Pancreas (tissue), 10 donors: Measurements from ENCODE around the gene NRXN2. TPM values are rescaled to one million over a fixed set of nuclear protein-coding genes. Genes with fewer than 3 reads are reported as not detected.

Experiments used
- ATAC-seq, 4 donors: fragments of 200-7000 bp; cut with Tn5 transposase; one replicate each; pipeline versions ENCODE4 v1.8.0 to v1.9.1; 2020; ENCODE audit warnings: mild to moderate bottlenecking in 4 of 4, moderate library complexity in 4 of 4
- DNase-seq, 6 donors: peaks; one replicate each; pipeline ENCODE4 v3.0.0-alpha.2; 2020
- FAIRE-seq: peaks from 2 replicates; lab custom pipeline; 2012; peaks lifted over from hg19 to GRCh38; lab: Jason Lieb, UNC
- H3K27ac ChIP-seq, 4 donors: fragments of 200-600 bp; sonication (generic); 1 replicate in 3 of 4; 2 replicates in 1 of 4; pipeline versions ENCODE4 v1.5.0 to v1.8.0; 2020
- H3K27me3 ChIP-seq, 4 donors: fragments of 200-600 bp; one replicate each; pipeline ENCODE4 v1.8.0; 2021
- H3K36me3 ChIP-seq, 3 donors: fragments of 200-600 bp; sonication (generic) in 1 of 3; one replicate each; pipeline versions ENCODE4 v1.5.0 to v1.8.0; 2020 to 2021
- H3K4me1 ChIP-seq, 3 donors: fragments of 200-600 bp; one replicate each; pipeline ENCODE4 v1.8.0; 2021
- H3K4me3 ChIP-seq, 4 donors: fragments of 200-600 bp; sonication (generic) in 2 of 4; one replicate each; pipeline versions ENCODE4 v1.5.0 to v1.8.0; 2020 to 2021
- H3K9me3 ChIP-seq, 4 donors: fragments of 200-600 bp; one replicate each; pipeline ENCODE4 v1.8.0; 2021
- WGBS, 2 donors: extraction: QIAGEN DNeasy Blood & Tissue Kit; methylation state at CpG; one replicate each; pipeline ENCODE4 v1.1.7; 2013; 5-methylcytosine and 5-hydroxymethylcytosine counted together
- intact Hi-C, 3 donors: fragments of 100-400 bp; cut with DNase I; formaldehyde crosslinking; loops; one replicate each; pipeline versions ENCODE4 v1.11.1 to v1.14.2; 2022
- polyA plus RNA-seq, 2 donors: library from polyadenylated mRNA; stranded (reverse); fragments of 200-250 nt; gene quantifications; one replicate each; pipeline ENCODE4 v1.2.3, GENCODE V29; 2013
- total RNA-seq, 6 donors: library from RNA; stranded (reverse); fragmentation: NEBNext Ultra II Directional in 4 of 6; extraction: Animal tissue kit (Norgen Biotek cat#: 25700) in 4 of 6; gene quantifications; one replicate each; pipeline versions ENCODE4 v1.2.1 to v1.2.4, GENCODE V29; 2021 to 2023
- TF ChIP-seq, protein P1 (sequence below), 4 donors: fragments of 200-600 bp; sonication (generic) in 3 of 4; IDR thresholded peaks; one replicate each; pipeline versions ENCODE4 v1.5.0 to v1.8.0; 2021; ENCODE audit warnings: antibody characterized with exemption in 4 of 4
- donor health status: healthy with polysubstance abuse.
- donor health status: DM: no; HTN: no; CAD: no; lungs with moderate emphysema.
- donor health status: DM: no; HTN: no; CAD: no.
- donor health status: control.
- donor health status: control.
- donor health status: Bipolar disorder and iron deficiency.
- donor health status: DM: yes; HTN: yes; CAD: no.
- donor health status: DM: no; HTN: no; CAD: no.
- donor health status: DM: no; HTN: no; CAD: no.
- donor health status: DM: yes; HTN: yes; CAD: no.

NRXN2 gene
- total and polyA plus RNA-seq, 8 donors, result 0.69 to 10.8 (median 2.1) TPM

DNA sequence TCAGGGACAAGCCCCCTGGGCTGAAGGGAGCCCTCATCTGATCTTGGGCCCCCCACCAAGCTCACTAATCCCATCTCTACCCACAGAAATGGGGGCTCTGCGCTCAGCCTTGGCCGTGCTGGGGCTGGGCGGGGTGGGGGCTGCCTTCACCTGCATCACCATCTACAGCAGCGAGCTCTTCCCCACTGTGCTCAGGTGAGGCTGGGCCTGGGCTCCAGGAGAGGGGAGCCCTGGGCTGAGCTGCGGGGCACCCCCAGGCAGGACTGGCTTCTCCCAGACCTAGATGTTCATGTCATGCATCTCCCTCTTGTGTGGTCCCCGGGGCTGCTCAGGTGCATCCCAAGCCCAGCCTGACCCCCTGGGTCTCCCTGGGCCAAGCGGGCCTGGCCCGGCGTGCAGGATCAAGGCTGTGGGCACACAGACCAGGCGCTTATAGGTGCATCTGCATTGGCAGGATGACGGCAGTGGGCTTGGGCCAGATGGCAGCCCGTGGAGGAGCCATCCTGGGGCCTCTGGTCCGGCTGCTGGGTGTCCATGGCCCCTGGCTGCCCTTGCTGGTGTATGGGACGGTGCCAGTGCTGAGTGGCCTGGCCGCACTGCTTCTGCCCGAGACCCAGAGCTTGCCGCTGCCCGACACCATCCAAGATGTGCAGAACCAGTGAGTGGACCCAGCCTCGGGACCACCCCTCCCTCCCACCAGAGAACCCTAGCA, 122.6 kb downstream of the NRXN2 start:
- no peaks in the 10 kb centered on the region for H3K27me3 ChIP-seq
- DNase-seq (peak in 1 of 6 donors; percentile 67), ATAC-seq (no peak), FAIRE-seq (no peak)
- intact Hi-C loops, result no loop called here
- H3K4me3 ChIP-seq, result no peak overlapping the region
- 81 to 91% methylated on average over 18 to 19 of the region's 19 CpGs for WGBS, 2 donors
- TF ChIP-seq, protein P1, sequence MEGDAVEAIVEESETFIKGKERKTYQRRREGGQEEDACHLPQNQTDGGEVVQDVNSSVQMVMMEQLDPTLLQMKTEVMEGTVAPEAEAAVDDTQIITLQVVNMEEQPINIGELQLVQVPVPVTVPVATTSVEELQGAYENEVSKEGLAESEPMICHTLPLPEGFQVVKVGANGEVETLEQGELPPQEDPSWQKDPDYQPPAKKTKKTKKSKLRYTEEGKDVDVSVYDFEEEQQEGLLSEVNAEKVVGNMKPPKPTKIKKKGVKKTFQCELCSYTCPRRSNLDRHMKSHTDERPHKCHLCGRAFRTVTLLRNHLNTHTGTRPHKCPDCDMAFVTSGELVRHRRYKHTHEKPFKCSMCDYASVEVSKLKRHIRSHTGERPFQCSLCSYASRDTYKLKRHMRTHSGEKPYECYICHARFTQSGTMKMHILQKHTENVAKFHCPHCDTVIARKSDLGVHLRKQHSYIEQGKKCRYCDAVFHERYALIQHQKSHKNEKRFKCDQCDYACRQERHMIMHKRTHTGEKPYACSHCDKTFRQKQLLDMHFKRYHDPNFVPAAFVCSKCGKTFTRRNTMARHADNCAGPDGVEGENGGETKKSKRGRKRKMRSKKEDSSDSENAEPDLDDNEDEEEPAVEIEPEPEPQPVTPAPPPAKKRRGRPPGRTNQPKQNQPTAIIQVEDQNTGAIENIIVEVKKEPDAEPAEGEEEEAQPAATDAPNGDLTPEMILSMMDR (IDR thresholded peaks at IDR 0.05), result no peak
- no peaks in the 10 kb centered on the region for H3K9me3 ChIP-seq
- H3K36me3 ChIP-seq, result no peaks in the 10 kb centered on the region
- no peaks in the 10 kb centered on the region for H3K4me1 ChIP-seq
- no peak overlapping the region for H3K27ac ChIP-seq

DNA sequence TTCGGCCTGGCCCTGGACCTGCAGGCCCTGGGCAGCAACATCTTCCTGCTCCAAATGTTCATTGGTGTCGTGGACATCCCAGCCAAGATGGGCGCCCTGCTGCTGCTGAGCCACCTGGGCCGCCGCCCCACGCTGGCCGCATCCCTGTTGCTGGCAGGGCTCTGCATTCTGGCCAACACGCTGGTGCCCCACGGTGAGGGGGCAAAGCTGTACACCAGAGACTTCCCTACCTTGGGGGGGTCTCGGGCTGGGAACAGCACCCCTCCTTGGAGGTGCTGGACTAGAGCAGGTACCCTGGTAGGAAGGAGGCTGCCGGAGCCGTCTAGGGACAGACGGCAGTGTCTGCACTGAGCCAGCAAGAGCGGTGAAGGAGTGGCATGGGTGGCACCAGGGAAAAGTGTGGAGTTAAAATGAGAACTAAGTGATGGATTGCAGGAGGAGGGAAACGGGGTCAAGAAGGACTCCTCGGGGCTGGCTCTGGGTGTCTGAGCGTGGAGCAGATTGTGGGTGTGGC, 123.2 kb downstream of the NRXN2 start:
- Histone ChIP-seq H3K36me3 (no peaks in the 10 kb centered on the region), H3K4me1 (no peaks in the 10 kb centered on the region), H3K27me3 (no peaks in the 10 kb centered on the region), H3K9me3 (no peaks in the 10 kb centered on the region), H3K27ac (no peak overlapping the region), H3K4me3 (no peak overlapping the region)
- WGBS, 2 donors, result 84 to 87% methylated on average over 17 of the region's 17 CpGs
- FAIRE-seq, result no peak
- ATAC-seq, result no peak
- DNase-seq, result peak in 2 of 6 donors; percentile 44 to 51
- intact Hi-C loops, result no loop called here
- TF ChIP-seq, protein P1 (IDR thresholded peaks at IDR 0.05), result no peak

DNA sequence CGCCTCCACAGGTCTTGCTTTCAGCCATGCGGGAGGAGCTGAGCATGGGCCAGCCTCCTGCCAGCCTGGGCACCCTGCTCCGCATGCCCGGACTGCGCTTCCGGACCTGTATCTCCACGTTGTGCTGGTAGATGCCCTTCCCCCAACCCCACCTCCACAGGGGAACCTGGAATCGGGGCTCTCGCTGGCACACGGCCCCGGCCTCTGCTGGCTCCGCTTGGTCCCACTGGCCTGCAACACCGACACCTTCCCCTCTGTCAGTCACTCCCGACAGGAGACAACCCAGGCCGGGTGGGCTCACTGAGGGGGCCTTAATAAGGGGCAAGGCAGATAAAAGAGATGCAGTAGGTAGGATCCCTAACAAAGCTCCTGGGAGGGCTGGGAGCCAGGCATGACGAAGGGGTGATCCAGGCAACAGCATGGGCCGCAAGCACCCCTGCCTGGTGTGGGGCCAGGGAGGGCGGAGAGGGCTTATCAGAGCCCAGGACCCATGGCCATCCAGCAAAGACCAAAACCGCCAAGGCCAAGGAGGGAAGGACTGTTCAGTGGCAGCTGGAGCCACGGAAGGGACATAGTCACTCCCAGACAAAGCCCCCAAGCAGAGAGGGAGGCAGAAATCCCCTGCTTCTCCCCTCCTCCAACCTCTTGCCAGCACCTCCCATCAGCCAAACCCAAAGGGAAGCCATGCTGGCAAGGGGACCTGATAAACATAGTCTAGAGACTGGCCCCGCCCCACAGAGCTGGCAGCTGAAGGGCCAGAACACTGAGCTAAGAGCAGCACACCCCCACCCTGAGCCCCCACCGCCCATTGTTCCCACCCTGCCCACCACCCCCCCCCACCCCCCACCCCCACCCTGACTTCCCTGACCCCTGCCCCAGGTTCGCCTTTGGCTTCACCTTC, 124.0 kb downstream of the NRXN2 start:
- Histone ChIP-seq H3K9me3 (no peaks in the 10 kb centered on the region), H3K36me3 (no peaks in the 10 kb centered on the region), H3K4me3 (no peak overlapping the region), H3K27me3 (no peaks in the 10 kb centered on the region), H3K4me1 (no peaks in the 10 kb centered on the region), H3K27ac (no peak overlapping the region)
- intact Hi-C loops, result no loop called here
- DNase-seq (peak in 2 of 6 donors; percentile 22 to 45), ATAC-seq (no peak), FAIRE-seq (no peak)
- WGBS, 2 donors, result 74 to 83% methylated on average over 22 to 23 of the region's 23 CpGs
- TF ChIP-seq, protein P1 (IDR thresholded peaks at IDR 0.05), result no peak

DNA sequence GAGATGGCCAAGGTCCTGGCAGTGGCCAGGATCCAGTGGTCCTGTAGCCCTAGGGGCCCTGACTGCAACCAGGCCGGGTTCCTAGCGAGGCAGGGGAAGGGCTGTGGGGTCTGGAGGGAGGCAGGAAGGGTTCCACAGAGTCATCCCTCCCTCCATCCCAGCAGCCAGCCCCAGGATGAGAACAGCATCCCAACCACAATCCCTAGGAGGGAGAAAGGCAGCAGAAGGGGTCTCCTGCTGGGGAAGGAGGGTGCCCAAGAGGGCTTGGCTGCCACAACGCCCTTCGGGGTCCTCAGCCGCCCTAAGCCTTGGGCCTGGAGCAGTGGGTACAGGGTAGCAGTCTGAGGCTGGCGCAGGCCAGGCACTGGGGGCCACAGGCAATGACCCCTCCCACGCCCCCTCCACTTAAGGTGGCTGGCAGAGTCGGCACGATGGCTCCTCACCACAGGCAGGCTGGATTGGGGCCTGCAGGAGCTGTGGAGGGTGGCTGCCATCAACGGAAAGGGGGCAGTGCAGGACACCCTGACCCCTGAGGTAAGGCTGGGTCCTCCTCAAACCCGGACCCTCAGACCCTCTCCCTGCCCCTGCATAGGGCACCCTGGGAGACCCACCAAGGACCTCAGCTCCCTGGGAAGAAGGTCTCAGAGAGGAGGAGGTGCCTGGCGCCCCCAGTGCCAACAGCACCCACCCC, 124.7 kb downstream of the NRXN2 start:
- Histone ChIP-seq H3K4me1 (no peaks in the 10 kb centered on the region), H3K36me3 (no peaks in the 10 kb centered on the region), H3K27ac (no peak overlapping the region), H3K27me3 (no peaks in the 10 kb centered on the region), H3K9me3 (no peaks in the 10 kb centered on the region), H3K4me3 (no peak overlapping the region)
- WGBS, 2 donors, result 78 to 91% methylated on average over 12 of the region's 12 CpGs
- ATAC-seq, result no peak
- DNase-seq, result peak in 1 of 6 donors; percentile 44
- no peak for FAIRE-seq
- intact Hi-C loops, result no loop called here
- TF ChIP-seq, protein P1 (IDR thresholded peaks at IDR 0.05), result no peak
